HL-60 (cell line): Measurements from ENCODE around the gene LMOD2.

Source experiments
- POLR2AphosphoS5 ChIP-seq: IDR thresholded peaks from 2 replicates; pipeline ENCODE4 v1.6.1; 2012; ENCODE audit warnings: low read depth
- TF ChIP-seq, protein P1 (sequence below): IDR thresholded peaks from one replicate; pipeline ENCODE4 v1.5.1; 2011; ENCODE audit warnings: low read length, control low read depth, inconsistent platforms; ENCODE audit not compliant: insufficient read depth

DNA sequence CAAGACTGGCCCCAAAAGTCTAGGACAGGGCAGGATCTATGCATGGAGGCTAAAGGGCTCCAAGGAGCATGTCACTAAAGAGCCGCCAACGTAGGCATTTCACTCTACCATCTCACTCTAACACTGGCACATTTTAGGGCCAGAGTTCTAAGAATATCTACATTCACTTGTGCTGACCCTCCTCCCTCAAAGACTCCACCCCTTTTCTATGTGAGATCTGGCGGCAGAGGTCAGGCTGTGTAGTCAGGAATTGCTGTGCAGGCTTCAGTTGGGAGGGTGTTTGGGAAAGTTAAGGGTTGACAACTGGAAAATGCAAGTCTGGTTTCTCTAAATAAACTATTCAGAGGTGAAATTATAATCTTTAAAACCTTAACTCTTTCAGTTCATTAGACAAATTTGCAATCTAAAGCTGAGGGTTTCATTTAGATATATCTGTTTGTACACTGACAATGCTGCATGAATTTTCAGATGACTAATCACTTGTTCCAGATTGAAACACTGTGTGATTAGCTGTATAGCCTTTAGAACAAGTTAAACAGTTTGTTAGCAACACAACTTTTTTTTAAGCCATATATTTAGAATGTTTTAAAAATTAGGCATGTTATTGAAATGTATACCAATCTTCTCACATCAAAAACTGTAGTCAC is 18.2 kb downstream of the LMOD2 start:
- TF ChIP-seq, protein P1, sequence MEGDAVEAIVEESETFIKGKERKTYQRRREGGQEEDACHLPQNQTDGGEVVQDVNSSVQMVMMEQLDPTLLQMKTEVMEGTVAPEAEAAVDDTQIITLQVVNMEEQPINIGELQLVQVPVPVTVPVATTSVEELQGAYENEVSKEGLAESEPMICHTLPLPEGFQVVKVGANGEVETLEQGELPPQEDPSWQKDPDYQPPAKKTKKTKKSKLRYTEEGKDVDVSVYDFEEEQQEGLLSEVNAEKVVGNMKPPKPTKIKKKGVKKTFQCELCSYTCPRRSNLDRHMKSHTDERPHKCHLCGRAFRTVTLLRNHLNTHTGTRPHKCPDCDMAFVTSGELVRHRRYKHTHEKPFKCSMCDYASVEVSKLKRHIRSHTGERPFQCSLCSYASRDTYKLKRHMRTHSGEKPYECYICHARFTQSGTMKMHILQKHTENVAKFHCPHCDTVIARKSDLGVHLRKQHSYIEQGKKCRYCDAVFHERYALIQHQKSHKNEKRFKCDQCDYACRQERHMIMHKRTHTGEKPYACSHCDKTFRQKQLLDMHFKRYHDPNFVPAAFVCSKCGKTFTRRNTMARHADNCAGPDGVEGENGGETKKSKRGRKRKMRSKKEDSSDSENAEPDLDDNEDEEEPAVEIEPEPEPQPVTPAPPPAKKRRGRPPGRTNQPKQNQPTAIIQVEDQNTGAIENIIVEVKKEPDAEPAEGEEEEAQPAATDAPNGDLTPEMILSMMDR, result no peak
- no peak for TF ChIP-seq POLR2AphosphoS5
